AML-193 (cell line): Measurements from ENCODE around the gene SLC12A9.

ENCODE experiments used
- DNase-seq, 2 experiments: peaks; one replicate each; lab custom pipeline; 2025; lab: John Stamatoyannopoulos, UW

The SLC12A9 gene

GRCh38 chr7:100861616-100861985, 9.1 kb downstream of the SLC12A9 start:
- no peak for DNase-seq

- peak; percentile 35 to 65 for DNase-seq
Observed at GRCh38 chr7:100863406-100863950, 11.0 kb downstream of the SLC12A9 start.

GRCh38 chr7:100864263-100864845, 11.8 kb downstream of the SLC12A9 start:
- no peak for DNase-seq

DNA sequence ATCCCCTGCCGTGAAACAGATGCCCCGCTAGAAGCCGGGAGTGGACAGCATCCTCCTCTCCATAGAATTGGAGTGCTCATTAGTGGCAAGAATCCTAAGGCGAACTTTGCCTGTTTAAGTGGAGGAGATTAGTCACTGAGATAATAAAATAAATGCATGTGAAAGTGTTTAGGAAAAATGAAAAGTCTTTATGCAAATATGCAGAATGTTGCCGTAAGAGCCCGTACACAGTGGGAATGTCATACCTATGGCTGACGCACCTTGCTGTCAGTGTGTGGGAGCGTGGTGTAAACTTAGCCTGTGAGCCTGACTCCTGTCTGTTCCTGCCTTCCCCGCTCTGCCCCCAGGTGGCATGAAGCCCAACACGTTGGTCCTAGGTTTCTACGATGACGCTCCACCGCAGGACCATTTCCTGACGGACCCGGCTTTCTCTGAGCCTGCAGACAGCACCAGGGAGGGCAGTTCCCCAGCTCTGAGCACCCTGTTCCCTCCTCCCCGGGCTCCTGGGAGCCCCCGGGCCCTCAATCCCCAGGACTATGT, 12.9 kb downstream of the SLC12A9 start:
- no peak for DNase-seq

GRCh38 chr7:100865938-100866728, 13.6 kb downstream of the SLC12A9 start:
- no peak for DNase-seq

DNA sequence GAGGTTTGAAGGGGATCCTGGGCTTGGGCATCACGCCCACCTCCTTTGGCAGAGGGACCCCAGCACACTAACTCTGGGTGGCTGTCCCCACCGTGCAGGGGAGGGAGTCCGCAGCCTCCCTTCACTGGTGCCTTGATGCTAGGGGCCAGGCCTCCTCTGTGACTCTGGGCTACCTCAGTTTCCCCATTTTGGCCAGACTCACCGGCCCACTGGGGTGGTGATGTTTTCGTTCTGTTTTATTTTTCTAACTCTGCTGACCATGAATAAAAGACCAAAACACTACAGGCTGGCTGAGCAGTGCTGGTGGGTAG, 14.2 kb downstream of the SLC12A9 start:
- no peak for DNase-seq

- DNase-seq = no peak
Observed at GRCh38 chr7:100867040-100867775, 14.7 kb downstream of the SLC12A9 start, which contains the start of gene TRIP6. Gene TRIP6 (plus strand): TSS chr7:100867387. CDS start chr7:100867498, 111 bp downstream.

DNA sequence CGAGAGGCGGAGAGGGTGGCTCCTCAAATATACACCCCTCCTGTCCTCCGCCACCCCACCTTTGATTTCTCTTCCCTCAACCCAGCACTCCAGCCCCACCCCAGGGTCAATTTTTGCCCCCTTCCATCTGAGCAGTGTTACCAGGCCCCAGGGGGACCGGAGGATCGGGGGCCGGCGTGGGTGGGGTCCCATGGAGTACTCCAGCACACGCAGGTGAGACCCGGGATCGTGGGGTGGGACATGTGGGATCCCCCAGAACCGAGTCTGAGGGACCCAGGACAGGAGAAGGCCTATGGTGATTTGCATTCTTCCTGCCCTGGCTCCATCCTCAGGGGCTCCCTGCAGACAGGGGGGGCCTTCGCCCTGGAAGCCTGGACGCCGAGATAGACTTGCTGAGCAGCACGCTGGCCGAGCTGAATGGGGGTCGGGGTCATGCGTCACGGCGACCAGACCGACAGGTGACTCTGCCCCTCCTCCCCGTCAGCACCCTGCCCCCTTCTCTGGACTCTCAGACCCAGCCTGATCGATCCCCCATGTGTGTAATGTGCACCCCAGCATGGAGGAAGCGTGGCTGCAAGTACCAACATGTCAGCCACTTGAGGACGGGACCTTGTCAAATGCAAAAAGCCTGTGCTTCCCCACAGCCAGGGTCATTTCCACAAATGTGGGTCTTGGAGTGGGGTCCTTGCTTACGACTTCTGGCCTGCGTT, 15.4 kb downstream of the SLC12A9 start:
- DNase-seq = no peak

GRCh38 chr7:100873599-100874299, 21.2 kb downstream of the SLC12A9 start:
- no peak for DNase-seq

- DNase-seq = no peak
Observed at GRCh38 chr7:100874300-100874576, 21.7 kb downstream of the SLC12A9 start.

DNA sequence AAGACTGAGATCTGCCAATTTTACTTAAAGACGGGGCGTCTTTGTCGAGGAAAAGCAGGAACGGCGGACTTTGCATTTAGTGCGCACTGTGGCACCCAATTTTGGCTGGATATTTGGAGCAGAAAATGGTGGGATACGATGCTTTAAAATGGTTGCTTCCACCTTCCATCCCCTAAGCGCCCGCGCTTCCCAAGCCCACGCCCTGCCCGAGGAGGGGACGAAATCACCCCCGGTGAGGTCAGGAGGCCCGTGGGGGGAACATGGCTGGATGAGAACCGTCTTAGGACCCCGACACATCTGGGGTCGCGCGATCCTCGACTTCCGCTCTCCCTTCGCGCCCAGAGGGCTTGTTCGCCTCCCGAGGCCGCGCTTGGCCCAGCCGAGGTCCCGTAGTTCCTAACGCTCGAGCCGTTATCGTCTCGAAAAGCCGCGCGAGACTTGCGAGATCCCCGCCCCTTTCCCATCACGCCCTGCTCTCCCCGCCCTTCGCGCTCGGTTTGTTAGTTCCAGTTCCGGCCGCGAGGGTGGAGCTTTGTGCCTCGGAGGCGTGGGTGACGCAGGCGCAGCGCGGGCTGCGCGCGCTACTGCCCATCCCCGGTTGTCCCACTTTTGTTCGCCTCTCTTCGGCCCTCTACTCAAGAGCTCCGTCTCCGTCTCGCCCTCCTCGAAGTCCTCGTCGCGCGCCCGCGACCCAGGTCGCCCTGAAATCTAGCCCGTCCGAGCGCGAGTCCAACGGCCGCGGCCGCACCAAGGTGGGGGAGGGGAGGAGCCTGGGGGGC, 22.3 kb downstream of the SLC12A9 start, which contains the start of gene SRRT:
SRRT (plus strand) TSS at position 527 of the 779 bp plus-strand sequence. CDS start 488 bp downstream, outside the sequence.
- DNase-seq = peak; percentile 91 to 93

DNA sequence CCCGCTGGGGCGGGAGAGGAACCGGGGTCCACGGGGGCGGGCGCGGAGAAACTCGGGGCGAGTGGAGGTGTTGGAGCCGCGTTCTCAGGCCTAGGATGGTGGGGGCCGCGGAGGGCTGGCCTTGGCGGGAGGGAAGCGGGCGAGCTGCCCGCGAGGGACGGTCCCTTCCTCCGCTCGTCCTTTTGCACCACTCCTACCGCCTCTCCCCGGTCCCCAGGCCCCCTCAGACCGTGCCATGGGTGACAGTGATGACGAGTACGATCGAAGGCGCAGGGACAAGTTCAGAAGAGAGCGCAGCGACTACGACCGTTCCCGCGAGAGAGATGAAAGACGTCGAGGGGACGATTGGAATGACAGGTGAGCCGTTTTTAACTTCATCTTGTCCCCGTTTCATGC, 22.8 kb downstream of the SLC12A9 start:
- peak in 1 of 2 experiments; percentile 9 for DNase-seq

GRCh38 chr7:100878013-100878412, 25.5 kb downstream of the SLC12A9 start:
- no peak for DNase-seq

- no peak for DNase-seq
Observed at GRCh38 chr7:100878685-100879084, 26.2 kb downstream of the SLC12A9 start.

GRCh38 chr7:100879685-100880261, 27.3 kb downstream of the SLC12A9 start:
- DNase-seq = no peak

GRCh38 chr7:100880645-100881044, 28.1 kb downstream of the SLC12A9 start:
- DNase-seq = no peak

GRCh38 chr7:100881136-100881535, 28.6 kb downstream of the SLC12A9 start:
- DNase-seq = no peak

- DNase-seq = no peak
Observed at GRCh38 chr7:100882201-100882600, 29.7 kb downstream of the SLC12A9 start.

- no peak for DNase-seq
Observed at GRCh38 chr7:100882785-100883526, 30.4 kb downstream of the SLC12A9 start.
